Measurements from ENCODE around the gene C1QTNF4.

- TF ChIP-seq, protein P1, sequence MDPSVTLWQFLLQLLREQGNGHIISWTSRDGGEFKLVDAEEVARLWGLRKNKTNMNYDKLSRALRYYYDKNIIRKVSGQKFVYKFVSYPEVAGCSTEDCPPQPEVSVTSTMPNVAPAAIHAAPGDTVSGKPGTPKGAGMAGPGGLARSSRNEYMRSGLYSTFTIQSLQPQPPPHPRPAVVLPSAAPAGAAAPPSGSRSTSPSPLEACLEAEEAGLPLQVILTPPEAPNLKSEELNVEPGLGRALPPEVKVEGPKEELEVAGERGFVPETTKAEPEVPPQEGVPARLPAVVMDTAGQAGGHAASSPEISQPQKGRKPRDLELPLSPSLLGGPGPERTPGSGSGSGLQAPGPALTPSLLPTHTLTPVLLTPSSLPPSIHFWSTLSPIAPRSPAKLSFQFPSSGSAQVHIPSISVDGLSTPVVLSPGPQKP (IDR thresholded peaks at IDR 0.05; ENCODE audit: borderline replicate concordance, low read depth, low read length): no peak
- TF ChIP-seq CTCF (conservative IDR thresholded peaks at IDR 0.05; ENCODE audit: low read depth, low read length): no peak
- no peak for TF ChIP-seq POLR2A (IDR thresholded peaks at IDR 0.05; ENCODE audit: low read depth, low read length)
- TF ChIP-seq RCOR1 (IDR thresholded peaks at IDR 0.05; ENCODE audit: insufficient replicate concordance, low read length): no peak
- TF ChIP-seq FOS (IDR thresholded peaks at IDR 0.05; ENCODE audit: low read depth, low read length): no peak
- TF ChIP-seq MAZ (IDR thresholded peaks at IDR 0.05; ENCODE audit: borderline replicate concordance, low read depth, low read length): no peak
Measured at GRCh38 chr11:47591764-47592163, 2.4 kb downstream of the C1QTNF4 start.
